GM18520 (cell line): ENCODE measurements around the gene PACSIN3.

Experiments used
- ATAC-seq: cut with Tn5 transposase; IDR thresholded peaks from one replicate; pipeline ENCODE4 v1.9.1; 2021; ENCODE audit not compliant: unreplicated experiment

Gene PACSIN3

DNA sequence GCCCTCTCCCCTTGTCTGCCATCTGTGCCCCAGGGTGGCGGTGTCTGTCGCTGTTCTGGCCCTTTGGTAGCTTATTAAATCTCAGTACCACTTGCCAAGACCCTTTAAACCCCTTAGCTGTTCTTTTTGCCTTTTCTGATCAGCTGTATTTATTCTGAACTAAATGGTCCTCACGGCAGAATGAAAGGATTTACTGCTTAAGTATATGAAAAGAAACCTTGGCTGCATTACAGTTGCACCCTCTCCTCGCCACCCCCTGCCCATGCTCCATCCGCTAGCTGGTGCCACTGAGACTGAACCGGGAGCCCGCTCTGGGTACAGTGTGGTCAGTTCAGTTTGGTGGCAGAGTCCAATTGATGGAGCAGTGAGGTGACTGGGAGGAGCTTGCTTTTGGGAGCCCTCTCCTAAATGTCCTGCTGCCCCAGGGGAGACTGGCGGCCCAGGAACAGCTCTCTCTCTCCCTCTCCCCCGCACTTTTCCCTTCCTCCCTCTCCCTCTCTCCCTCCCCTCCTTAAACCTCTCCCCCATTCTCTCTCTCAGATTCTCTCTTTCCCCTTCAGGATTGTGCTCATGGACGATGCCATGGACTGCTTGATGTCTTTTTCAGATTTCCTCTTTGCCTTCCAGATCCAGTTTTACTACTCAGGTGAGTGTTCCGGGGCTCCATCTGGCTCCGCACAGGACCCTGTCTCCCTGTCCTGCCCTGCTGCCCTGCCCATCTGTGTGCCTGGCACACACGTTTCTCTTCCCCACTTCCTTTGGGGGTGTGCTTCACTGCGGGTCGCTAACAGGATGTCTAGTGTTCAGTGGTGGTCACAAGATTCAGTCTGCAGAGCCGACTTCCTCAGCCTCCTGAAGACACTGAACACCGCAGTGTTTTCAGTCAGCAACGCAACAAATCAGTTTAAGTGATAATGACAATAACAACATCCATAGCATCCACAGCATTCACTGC is 31.3 kb downstream of the PACSIN3 start:
- ATAC-seq: no peak

DNA sequence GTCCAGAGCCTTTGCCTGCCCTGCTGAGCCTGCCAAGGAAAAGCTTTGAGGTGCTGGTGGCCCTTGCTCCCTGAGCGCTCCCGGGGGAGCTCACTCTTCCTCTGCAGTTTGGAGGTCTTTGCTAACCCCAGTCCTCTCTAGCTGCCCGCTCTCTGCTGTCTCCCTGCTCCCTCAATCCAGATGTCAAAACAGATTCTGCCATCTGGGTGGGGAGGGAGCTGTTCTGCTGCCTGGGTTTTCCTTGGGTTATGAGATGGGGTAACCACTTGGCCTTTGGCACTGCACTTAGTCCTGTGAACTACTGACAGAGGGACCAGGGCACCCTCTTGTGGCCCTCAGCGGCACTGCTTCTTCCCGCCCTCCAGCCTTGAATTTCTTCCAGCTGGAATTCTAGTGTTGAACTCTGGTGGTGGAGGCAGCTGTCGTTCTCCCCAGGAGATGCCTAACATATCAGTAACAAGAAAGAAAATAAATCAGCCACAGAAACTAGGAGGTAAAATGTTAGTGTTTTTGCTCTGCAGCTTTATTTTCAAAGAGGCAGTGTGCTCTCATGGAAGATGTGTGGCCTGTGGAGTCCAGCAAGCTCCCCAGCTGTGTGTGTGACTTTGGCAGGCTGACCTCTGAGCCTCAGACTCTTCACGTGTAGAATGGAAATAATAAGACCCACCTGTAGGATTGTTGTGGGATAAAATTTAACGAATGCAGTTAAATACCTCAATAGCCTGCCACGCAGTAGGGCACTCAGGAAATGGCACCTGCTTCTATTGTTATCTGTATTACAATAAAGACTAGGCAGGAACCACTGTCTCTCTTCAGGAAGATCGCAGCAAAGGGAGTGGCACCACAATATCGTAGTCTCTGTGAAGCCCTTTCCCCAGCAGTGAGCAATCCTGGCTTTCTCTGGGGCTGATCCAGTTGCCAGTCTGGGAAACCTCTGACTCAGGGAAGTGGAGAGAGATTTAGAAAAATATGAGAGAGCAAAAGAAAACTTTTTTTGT is 33.0 kb downstream of the PACSIN3 start:
- no peak for ATAC-seq

GRCh38 chr11:47152126-47152952 is 33.9 kb downstream of the PACSIN3 start:
- no peak for ATAC-seq

- no peak for ATAC-seq
Observed at GRCh38 chr11:47149782-47150181, 36.5 kb downstream of the PACSIN3 start.

GRCh38 chr11:47148903-47149531 is 37.2 kb downstream of the PACSIN3 start:
- no peak for ATAC-seq

GRCh38 chr11:47148270-47148669 is 38.0 kb downstream of the PACSIN3 start:
- no peak for ATAC-seq

GRCh38 chr11:47147681-47148080 is 38.6 kb downstream of the PACSIN3 start:
- no peak for ATAC-seq

DNA sequence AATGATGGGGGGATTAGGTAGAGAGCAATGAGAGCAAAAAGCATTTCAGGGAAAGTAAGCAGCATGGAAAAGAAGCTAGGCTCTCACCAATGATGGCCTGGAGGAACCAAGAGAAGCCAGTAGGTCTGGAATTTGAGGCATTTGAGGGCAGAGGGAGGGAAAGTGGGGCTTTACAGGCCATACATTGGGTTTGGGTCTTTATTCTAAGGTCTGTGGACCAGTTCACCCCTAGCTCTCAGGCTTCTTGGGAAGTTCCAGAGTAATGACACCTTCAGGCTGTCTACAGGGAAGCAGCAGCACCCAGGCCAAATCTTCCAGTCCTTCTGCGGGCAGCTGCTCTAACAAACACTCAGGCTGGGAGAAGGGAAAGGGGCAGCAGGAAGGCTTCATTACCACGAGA is 39.0 kb downstream of the PACSIN3 start:
- ATAC-seq: no peak

DNA sequence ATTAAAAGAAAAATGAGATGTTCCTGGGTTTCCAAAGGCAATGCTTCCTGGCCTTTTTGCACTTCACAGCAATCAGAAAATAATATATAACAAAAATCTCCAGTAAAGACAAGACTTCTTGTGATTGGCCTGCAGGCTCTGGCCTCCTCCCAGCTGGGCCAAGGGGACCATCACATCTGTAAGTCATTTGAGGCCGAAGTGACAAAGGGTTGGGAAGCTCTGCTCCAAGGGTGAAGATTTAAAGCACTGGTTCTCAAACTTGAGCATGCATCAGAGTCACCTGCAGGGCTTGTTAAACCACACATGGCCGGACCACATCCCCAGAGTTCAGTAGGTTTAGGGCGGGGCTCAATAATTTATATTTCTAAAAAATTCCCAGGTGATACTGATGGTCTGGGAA is 41.7 kb downstream of the PACSIN3 start:
- ATAC-seq: no peak

GRCh38 chr11:47143322-47143721 is 42.9 kb downstream of the PACSIN3 start:
- no peak for ATAC-seq

- ATAC-seq: no peak
Observed at GRCh38 chr11:47139878-47140277, 46.4 kb downstream of the PACSIN3 start.

GRCh38 chr11:47137476-47137875 is 48.8 kb downstream of the PACSIN3 start:
- ATAC-seq: no peak

GRCh38 chr11:47136921-47137320 is 49.3 kb downstream of the PACSIN3 start:
- no peak for ATAC-seq

- ATAC-seq: no peak
Observed at GRCh38 chr11:47136327-47136726, 49.9 kb downstream of the PACSIN3 start.

- ATAC-seq: no peak
Observed at GRCh38 chr11:47132981-47133380, 53.3 kb downstream of the PACSIN3 start.

GRCh38 chr11:47132490-47132889 is 53.7 kb downstream of the PACSIN3 start:
- ATAC-seq: no peak

DNA sequence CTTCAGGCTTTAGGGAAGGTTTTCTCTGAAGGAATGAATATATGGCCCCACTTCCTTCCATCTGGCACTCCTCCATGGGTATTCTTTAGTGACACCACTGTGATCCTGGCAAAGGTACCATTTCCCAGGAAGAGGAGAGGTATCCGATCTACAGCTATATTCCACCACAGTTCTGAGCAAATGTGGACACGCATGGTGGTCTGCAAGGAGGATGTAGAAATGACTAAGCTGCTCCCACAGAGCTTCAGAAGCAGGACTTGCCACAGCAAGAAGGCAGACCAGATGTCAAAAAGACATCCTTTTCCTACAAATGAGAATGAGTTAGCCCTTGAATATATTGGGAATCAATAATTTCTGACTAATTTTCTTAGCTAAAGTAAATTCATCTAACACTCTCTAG is 55.1 kb downstream of the PACSIN3 start:
- no peak for ATAC-seq

GRCh38 chr11:47130543-47130942 is 55.7 kb downstream of the PACSIN3 start:
- ATAC-seq: no peak
